Cardiac septum (tissue), 1 donor: ENCODE data around the gene ARAP3. TPM values are rescaled to one million over a fixed set of nuclear protein-coding genes. Genes with fewer than 3 reads are reported as not detected.

Experiments used
- total RNA-seq: library from RNA; stranded (reverse); fragmentation: NEBNext Ultra II Directional; extraction: Animal tissue kit (Norgen Biotek cat#: 25700); gene quantifications from one replicate; pipeline ENCODE4 v1.2.1, GENCODE V29; 2021
- donor health status: DM: no; HTN: no; CAD: no.

The ARAP3 gene
- total RNA-seq, 1 donor from 2014 or later, result 22.9 TPM

Other genes starting within 250 kb of the ARAP3 start
- gene PCDHGC3, start 206.3 kb downstream of the ARAP3 start, total RNA-seq, result 16.9 TPM
- 5.8 TPM for gene PCDHGC4, start 197.2 kb downstream of the ARAP3 start, total RNA-seq
- 6.1 TPM for gene PCDHGC5, start 193.1 kb downstream of the ARAP3 start, total RNA-seq
- gene DIAPH1, start 63.2 kb downstream of the ARAP3 start, total RNA-seq, result 77.7 TPM
- gene HDAC3, start 45.4 kb downstream of the ARAP3 start, total RNA-seq, result 34.1 TPM
- gene RELL2, start 45.2 kb downstream of the ARAP3 start, total RNA-seq, result 0.70 TPM
- 4.1 TPM for gene FCHSD1, start 30.8 kb downstream of the ARAP3 start, total RNA-seq
- 16.9 TPM for gene PCDH1, start 196.2 kb upstream of the ARAP3 start, total RNA-seq
- gene DELE1, start 241.6 kb upstream of the ARAP3 start, total RNA-seq, result 115 TPM